Keratinocyte (primary cell): ENCODE data around the gene KCNB1. TPM values are rescaled to one million over a fixed set of nuclear protein-coding genes. Genes with fewer than 3 reads are reported as not detected.

ENCODE experiments used
- DNase-seq: peaks from one replicate; pipeline ENCODE4 v3.0.0-alpha.2; 2011; ENCODE audit warnings: low read depth, missing footprints, low spot score
- FAIRE-seq: peaks from 2 replicates; lab custom pipeline; 2011; peaks lifted over from hg19 to GRCh38; lab: Jason Lieb, UNC
- H2AFZ ChIP-seq: 2 replicates; pipeline ENCODE4 v1.6.0; 2012; ENCODE audit warnings: low read length, control low read depth, inconsistent platforms; ENCODE audit not compliant: control insufficient read depth
- H3K27ac ChIP-seq: 2 replicates; pipeline ENCODE4 v1.5.1; 2011; ENCODE audit warnings: low read length; ENCODE audit not compliant: control insufficient read depth, insufficient read depth
- H3K27me3 ChIP-seq: 3 replicates; pipeline ENCODE4 v1.6.0; 2011; ENCODE audit warnings: low read length; ENCODE audit not compliant: control insufficient read depth, insufficient read depth; ENCODE audit errors: extremely low read depth
- H3K36me3 ChIP-seq, 2 experiments: 2 replicates in 1 of 2; 3 replicates in 1 of 2; pipeline ENCODE4 v1.5.1; 2011; ENCODE audit warnings: low read length in 2 of 2, mild to moderate bottlenecking in 1 of 2; ENCODE audit not compliant: control insufficient read depth in 2 of 2, insufficient read depth in 2 of 2; ENCODE audit errors: extremely low read depth in 1 of 2
- H3K4me1 ChIP-seq: 3 replicates; pipeline ENCODE4 v1.5.1; 2011; ENCODE audit warnings: low read length; ENCODE audit not compliant: control insufficient read depth, insufficient read depth; ENCODE audit errors: extremely low read depth
- H3K4me2 ChIP-seq: 3 replicates; pipeline ENCODE4 v1.6.0; 2011; ENCODE audit warnings: low read depth, low read length; ENCODE audit not compliant: control insufficient read depth, insufficient read depth; ENCODE audit errors: extremely low read depth
- H3K4me3 ChIP-seq, 3 experiments: fragments of 200-600 bp in 1 of 3; sonication (generic) in 1 of 3; 2 replicates in 2 of 3; 3 replicates in 1 of 3; pipeline ENCODE4 v1.5.1; 2011 to 2016; ENCODE audit warnings: low read length in 3 of 3, mild to moderate bottlenecking in 3 of 3, control low read depth in 2 of 3, inconsistent platforms in 1 of 3, low read depth in 1 of 3, mixed read lengths in 1 of 3, mixed run types in 1 of 3, moderate library complexity in 1 of 3; ENCODE audit not compliant: control insufficient read depth in 2 of 3, insufficient read depth in 2 of 3; ENCODE audit errors: extremely low read depth in 1 of 3
- H3K79me2 ChIP-seq: 2 replicates; pipeline ENCODE4 v1.6.0; 2012; ENCODE audit warnings: low read length; ENCODE audit not compliant: control insufficient read depth, insufficient read depth
- H3K9ac ChIP-seq: 3 replicates; pipeline ENCODE4 v1.6.0; 2011; ENCODE audit warnings: low read length; ENCODE audit not compliant: control insufficient read depth, insufficient read depth; ENCODE audit errors: extremely low read depth
- H3K9me1 ChIP-seq: 3 replicates; pipeline ENCODE4 v1.6.0; 2011; ENCODE audit warnings: low read length; ENCODE audit not compliant: control insufficient read depth, insufficient read depth; ENCODE audit errors: extremely low read depth
- H3K9me3 ChIP-seq: 2 replicates; pipeline ENCODE4 v1.5.1; 2012; ENCODE audit warnings: low read depth, low read length; ENCODE audit not compliant: control insufficient read depth
- H4K20me1 ChIP-seq: 3 replicates; pipeline ENCODE4 v1.6.0; 2011; ENCODE audit warnings: low read length; ENCODE audit not compliant: control insufficient read depth, insufficient read depth; ENCODE audit errors: extremely low read depth
- CTCF ChIP-seq, 3 experiments: IDR thresholded peaks in 1 of 3; conservative IDR thresholded peaks in 1 of 3; optimal IDR thresholded peaks in 1 of 3; 2 replicates in 2 of 3; 3 replicates in 1 of 3; pipeline versions ENCODE3 to v1.5.1; 2011; ENCODE audit warnings: low read length in 3 of 3, mild to moderate bottlenecking in 3 of 3, moderate library complexity in 2 of 3, control low read depth in 1 of 3, inconsistent platforms in 1 of 3; ENCODE audit not compliant: insufficient read depth in 2 of 3; ENCODE audit errors: extremely low read depth in 1 of 3
- EZH2 ChIP-seq: IDR thresholded peaks from one replicate; pipeline ENCODE4 v1.6.1; 2012; ENCODE audit warnings: inconsistent platforms, mild to moderate bottlenecking, low read length, moderate library complexity
- dilution Hi-C: fragments of 300-500 bp; cut with MboI; formaldehyde crosslinking; loops from one replicate; pipeline ENCODE4 v1.7.0; 2020; ENCODE audit warnings: low sequenced_read_pairs; ENCODE audit not compliant: extremely low pct_ligation_motif_present
- polyA plus RNA-seq, 5 experiments: library from polyadenylated mRNA; depleted of rRNA in 3 of 5; stranded (reverse) in 3 of 5; stranded (forward) in 1 of 5; unstranded in 1 of 5; fragments of >200 nt; gene quantifications; 1 replicate in 1 of 5; 2 replicates in 3 of 5; 3 replicates in 1 of 5; pipeline versions ENCODE4 v1.2.1 to v1.2.3, GENCODE V29; 2011 to 2012; ENCODE audit warnings: missing spikeins in 2 of 5, low read depth in 1 of 5, low replicate concordance in 1 of 5

KCNB1 gene
- polyA plus RNA-seq, 1 donor (not counting 4 experiments of a cell fraction or from before 2014, with no cell fraction given), result not detected

DNA sequence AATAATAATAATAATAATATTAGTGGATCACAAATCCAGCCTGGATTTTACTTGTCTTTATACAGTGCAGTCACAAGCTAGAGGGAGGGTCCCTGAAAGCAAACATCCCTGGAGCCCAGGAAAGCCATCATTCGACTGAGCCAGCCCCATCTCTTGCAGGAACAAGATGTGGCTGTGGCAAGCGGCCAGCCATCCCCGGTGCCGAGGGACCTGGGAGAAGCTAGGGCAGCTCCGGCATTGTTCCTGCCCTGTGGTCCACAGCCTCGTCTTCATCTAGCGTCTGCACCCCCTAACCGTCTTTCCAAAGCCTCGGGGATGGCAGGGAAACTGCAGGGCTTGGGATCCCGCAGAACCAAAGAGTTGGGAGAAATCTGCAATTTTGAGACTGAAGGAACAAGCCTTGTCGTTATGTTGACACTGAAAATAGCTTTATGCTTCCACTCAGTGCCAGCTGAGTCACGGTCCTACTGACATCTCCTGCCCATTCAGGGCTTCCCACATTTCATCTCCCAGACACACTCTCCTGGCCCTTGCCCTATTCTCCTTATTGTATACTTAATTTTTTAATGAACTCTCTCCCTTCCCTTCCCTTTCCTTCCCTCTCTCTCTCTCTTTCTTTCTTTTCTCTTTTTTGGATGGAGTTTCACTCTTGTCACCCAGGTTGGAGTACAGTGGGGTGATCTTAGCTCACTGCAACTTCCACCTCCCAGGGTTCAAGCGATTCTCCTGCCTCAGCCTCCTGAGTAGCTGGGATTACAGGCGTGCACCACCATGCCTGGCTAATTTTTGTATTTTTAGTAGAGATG, 142.1 kb downstream of the KCNB1 start:
- no peak overlapping the region for H3K27ac ChIP-seq
- dilution Hi-C loops, result no loop called here
- H3K79me2 ChIP-seq, result no peaks in the 10 kb centered on the region
- DNase-seq (no peak), FAIRE-seq (no peak)
- H2AFZ ChIP-seq, result no peak overlapping the region
- H3K27me3 ChIP-seq, result peaks cover 5% of the 10 kb centered on the region
- no peaks in the 10 kb centered on the region for H3K36me3 ChIP-seq
- H3K9me3 ChIP-seq, result no peaks in the 10 kb centered on the region
- H3K4me1 ChIP-seq, result peaks cover 8% of the 10 kb centered on the region
- TF ChIP-seq EZH2 (no peak), CTCF (optimal IDR thresholded peaks at IDR 0.05 in 1 of 3, IDR thresholded peaks at IDR 0.05 in 1 of 3, conservative IDR thresholded peaks at IDR 0.05 in 1 of 3; ENCODE audit: extremely low read depth in 1 of 3, insufficient read depth in 2 of 3, low read length in 3 of 3) (no peak)
- no peak overlapping the region for H3K4me2 ChIP-seq
- no peak overlapping the region for H3K9ac ChIP-seq
- no peak overlapping the region for H3K4me3 ChIP-seq
- H3K9me1 ChIP-seq, result no peaks in the 10 kb centered on the region
- no peaks in the 10 kb centered on the region for H4K20me1 ChIP-seq

- FAIRE-seq, result no peak
- Histone ChIP-seq H3K9ac (no peak overlapping the region), H3K4me3 (no peak overlapping the region), H3K9me3 (no peaks in the 10 kb centered on the region), H3K9me1 (no peaks in the 10 kb centered on the region), H3K27ac (no peak overlapping the region), H3K4me2 (no peak overlapping the region), H3K36me3 (no peaks in the 10 kb centered on the region), H3K79me2 (no peaks in the 10 kb centered on the region), H4K20me1 (no peaks in the 10 kb centered on the region), H2AFZ (no peak overlapping the region), H3K4me1 (no peaks in the 10 kb centered on the region), H3K27me3 (peaks cover 5% of the 10 kb centered on the region)
- TF ChIP-seq CTCF (optimal IDR thresholded peaks at IDR 0.05 in 1 of 3, IDR thresholded peaks at IDR 0.05 in 1 of 3, conservative IDR thresholded peaks at IDR 0.05 in 1 of 3; ENCODE audit: extremely low read depth in 1 of 3, insufficient read depth in 2 of 3, low read length in 3 of 3) (no peak), EZH2 (no peak)
- dilution Hi-C loops, result no loop called here
- no peak for DNase-seq
Observed at GRCh38 chr20:49339123-49339522, 143.3 kb downstream of the KCNB1 start.
